Calu3 (cell line): Measurements from ENCODE around the gene GPR153. TPM values are rescaled to one million over a fixed set of nuclear protein-coding genes. Genes with fewer than 3 reads are reported as not detected.

Experiments
- BruUV-seq: library from RNA; stranded (reverse); fragments of 400-500 nt; replicated peaks from 2 replicates; lab custom pipeline; 2021; lab: Mats Ljungman, UMichigan
- CTCF ChIA-PET: fragments of 300-600 bp; sonication (Branson Sonifier 250); formaldehyde crosslinking; loops from one replicate; lab custom pipeline; 2022; ENCODE audit warnings: antibody characterized with exemption; lab: Charles Lee
- DNase-seq: peaks from one replicate; pipeline ENCODE4 v3.0.0; 2022
- H3K27ac Mint-ChIP-seq: one replicate; pipeline ENCODE4 v1.8.0; 2022; ENCODE audit warnings: mixed read lengths; ENCODE audit not compliant: unreplicated experiment
- H3K27me3 Mint-ChIP-seq: one replicate; pipeline ENCODE4 v1.8.0; 2022; ENCODE audit warnings: mixed read lengths; ENCODE audit not compliant: unreplicated experiment
- H3K36me3 Mint-ChIP-seq: one replicate; pipeline ENCODE4 v1.8.0; 2022; ENCODE audit warnings: mild to moderate bottlenecking, moderate library complexity, mixed read lengths; ENCODE audit not compliant: insufficient read depth, unreplicated experiment
- H3K4me1 Mint-ChIP-seq: one replicate; pipeline ENCODE4 v1.8.0; 2022; ENCODE audit warnings: mild to moderate bottlenecking, low read depth, mixed read lengths; ENCODE audit not compliant: unreplicated experiment
- H3K4me3 Mint-ChIP-seq: one replicate; pipeline ENCODE4 v1.8.0; 2022; ENCODE audit warnings: mild to moderate bottlenecking, low read depth, moderate library complexity, mixed read lengths; ENCODE audit not compliant: unreplicated experiment
- H3K9me3 Mint-ChIP-seq: one replicate; pipeline ENCODE4 v1.8.0; 2022; ENCODE audit warnings: low read depth, mixed read lengths; ENCODE audit not compliant: unreplicated experiment
- intact Hi-C: fragments of 100-400 bp; cut with micrococcal nuclease; formaldehyde crosslinking; loops from one replicate; pipeline ENCODE4 v1.10.0; 2022; ENCODE audit not compliant: unreplicated experiment
- total RNA-seq: library from RNA; stranded (reverse); gene quantifications from 2 replicates; pipeline ENCODE4 v1.2.3, GENCODE V29; 2022
- TF ChIP-seq, protein P1 (sequence below): fragments of 200-600 bp; IDR thresholded peaks from one replicate; pipeline ENCODE4 v1.8.0; 2022; ENCODE audit warnings: antibody characterized with exemption; ENCODE audit not compliant: unreplicated experiment

GPR153 gene
- total RNA-seq, 1 experiment from 2014 or later: 3.7 TPM

DNA sequence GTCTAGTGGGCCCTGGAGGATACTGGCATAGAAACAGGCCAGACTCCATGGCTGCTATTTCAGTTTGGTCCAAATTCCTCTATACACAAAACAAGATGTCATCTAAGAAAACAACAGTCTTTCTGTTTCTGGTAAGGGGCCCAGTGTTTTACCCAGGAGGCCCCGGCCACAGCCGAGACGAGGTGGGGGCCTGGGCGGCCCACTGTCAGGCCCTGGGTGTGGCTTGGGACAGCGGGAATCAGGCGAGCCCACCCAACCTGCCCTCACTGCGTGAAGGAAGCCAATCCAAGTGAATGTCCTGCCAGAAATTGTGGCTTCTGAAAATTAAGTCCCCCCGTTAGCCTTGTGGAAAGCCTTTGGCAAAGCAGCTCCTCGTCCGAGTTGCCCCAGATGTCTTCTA, 31.2 kb upstream of the GPR153 start:
- H3K27me3 Mint-ChIP-seq: no peaks in the 10 kb centered on the region
- no peaks in the 10 kb centered on the region for H3K36me3 Mint-ChIP-seq
- H3K4me1 Mint-ChIP-seq: no peaks in the 10 kb centered on the region
- intact Hi-C loops: no loop called here
- no peak overlapping the region for H3K27ac Mint-ChIP-seq
- no peak overlapping the region for H3K4me3 Mint-ChIP-seq
- BruUV-seq: no TSS peak
- CTCF ChIA-PET: no interaction called here
- no peaks in the 10 kb centered on the region for H3K9me3 Mint-ChIP-seq
- TF ChIP-seq, protein P1, sequence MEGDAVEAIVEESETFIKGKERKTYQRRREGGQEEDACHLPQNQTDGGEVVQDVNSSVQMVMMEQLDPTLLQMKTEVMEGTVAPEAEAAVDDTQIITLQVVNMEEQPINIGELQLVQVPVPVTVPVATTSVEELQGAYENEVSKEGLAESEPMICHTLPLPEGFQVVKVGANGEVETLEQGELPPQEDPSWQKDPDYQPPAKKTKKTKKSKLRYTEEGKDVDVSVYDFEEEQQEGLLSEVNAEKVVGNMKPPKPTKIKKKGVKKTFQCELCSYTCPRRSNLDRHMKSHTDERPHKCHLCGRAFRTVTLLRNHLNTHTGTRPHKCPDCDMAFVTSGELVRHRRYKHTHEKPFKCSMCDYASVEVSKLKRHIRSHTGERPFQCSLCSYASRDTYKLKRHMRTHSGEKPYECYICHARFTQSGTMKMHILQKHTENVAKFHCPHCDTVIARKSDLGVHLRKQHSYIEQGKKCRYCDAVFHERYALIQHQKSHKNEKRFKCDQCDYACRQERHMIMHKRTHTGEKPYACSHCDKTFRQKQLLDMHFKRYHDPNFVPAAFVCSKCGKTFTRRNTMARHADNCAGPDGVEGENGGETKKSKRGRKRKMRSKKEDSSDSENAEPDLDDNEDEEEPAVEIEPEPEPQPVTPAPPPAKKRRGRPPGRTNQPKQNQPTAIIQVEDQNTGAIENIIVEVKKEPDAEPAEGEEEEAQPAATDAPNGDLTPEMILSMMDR: no peak
- DNase-seq: no peak

DNA sequence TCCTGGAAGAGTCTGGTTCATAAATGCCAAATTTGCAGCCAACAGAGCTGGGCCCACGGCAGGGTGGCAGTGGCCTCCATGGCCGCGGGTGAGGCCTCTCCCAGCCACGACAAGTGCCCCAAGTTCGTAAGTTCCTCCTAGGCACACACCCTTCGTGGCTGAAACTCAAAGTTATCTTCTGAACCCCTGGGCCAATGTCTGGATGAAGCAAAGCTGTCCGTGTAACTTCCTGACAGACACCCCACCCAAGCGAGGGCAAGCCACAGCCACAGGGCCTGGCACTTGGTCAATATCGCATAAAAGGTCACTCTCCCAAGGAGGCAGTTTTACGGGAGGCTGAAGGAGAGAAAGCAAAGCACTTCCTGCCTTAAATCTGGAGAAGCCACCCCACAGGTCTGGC, 27.8 kb upstream of the GPR153 start:
- Mint-ChIP-seq H3K4me1 (no peaks in the 10 kb centered on the region), H3K27ac (no peak overlapping the region), H3K36me3 (no peaks in the 10 kb centered on the region), H3K4me3 (no peak overlapping the region), H3K9me3 (no peaks in the 10 kb centered on the region), H3K27me3 (no peaks in the 10 kb centered on the region)
- no peak for DNase-seq
- BruUV-seq: no TSS peak
- CTCF ChIA-PET: no interaction called here
- TF ChIP-seq, protein P1: no peak
- intact Hi-C loops: no loop called here

DNA sequence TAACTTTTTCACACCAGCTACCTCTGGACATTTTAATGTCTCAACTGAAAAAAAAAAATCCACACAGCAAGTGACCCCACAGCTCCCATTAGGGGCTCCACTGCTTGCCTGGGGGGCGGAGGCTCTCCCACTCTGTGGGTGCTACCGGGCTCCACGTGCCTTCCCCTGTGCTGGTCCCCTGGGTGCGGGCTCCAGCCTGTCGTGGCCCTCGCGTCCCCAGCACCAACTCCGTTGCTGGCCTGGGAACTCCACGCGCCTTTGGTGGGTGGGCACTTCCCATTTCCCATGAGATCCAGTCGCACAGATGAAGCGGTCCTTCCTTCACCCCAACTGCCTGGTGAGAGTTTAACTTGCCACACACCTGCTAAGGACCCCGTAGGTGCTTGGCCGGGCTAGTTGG, 27.1 kb upstream of the GPR153 start:
- Mint-ChIP-seq H3K4me3 (no peak overlapping the region), H3K9me3 (no peaks in the 10 kb centered on the region), H3K4me1 (no peaks in the 10 kb centered on the region), H3K27ac (no peak overlapping the region), H3K36me3 (no peaks in the 10 kb centered on the region), H3K27me3 (no peaks in the 10 kb centered on the region)
- no TSS peak for BruUV-seq
- CTCF ChIA-PET: no interaction called here
- DNase-seq: no peak
- intact Hi-C loops: no loop called here
- TF ChIP-seq, protein P1: no peak

DNA sequence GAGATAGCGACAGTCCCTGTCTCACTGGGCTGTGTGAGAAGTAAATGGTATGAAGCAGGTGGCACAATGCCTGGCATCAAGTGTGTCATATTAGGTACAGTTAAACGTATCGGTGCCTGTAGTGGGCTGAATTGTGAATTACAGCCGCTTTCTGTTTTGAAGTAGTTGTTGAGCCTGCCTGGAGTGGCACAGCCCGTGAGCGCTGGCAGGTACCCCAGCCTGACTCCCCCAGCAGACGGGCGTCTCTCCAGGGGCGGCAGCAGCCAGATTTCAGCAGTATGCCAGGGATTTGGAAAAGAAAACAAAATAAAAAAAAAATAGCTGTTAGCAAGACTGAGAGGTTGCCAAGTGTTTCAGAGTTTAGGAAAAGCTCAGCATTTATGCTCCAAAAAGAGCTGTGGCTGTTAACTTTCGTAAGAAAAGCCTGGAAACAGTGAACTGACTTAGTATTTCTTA, 26.6 kb upstream of the GPR153 start:
- Mint-ChIP-seq H3K4me3 (no peak overlapping the region), H3K27ac (no peak overlapping the region), H3K27me3 (no peaks in the 10 kb centered on the region), H3K36me3 (no peaks in the 10 kb centered on the region), H3K4me1 (no peaks in the 10 kb centered on the region), H3K9me3 (no peaks in the 10 kb centered on the region)
- CTCF ChIA-PET: no interaction called here
- intact Hi-C loops: no loop called here
- DNase-seq: no peak
- TF ChIP-seq, protein P1: no peak
- BruUV-seq: no TSS peak
